Nasal cavity respiratory epithelium epithelial cell of viscerocranial mucosa (primary cell): Measurements from ENCODE around the gene GSTCD. TPM values are rescaled to one million over a fixed set of nuclear protein-coding genes. Genes with fewer than 3 reads are reported as not detected.

Experiments
- total RNA-seq: library from RNA; depleted of rRNA; stranded (reverse); fragments of >200 nt; gene quantifications from 2 replicates; pipeline ENCODE4 v1.2.3, GENCODE V29; 2014

The GSTCD gene, protein sequence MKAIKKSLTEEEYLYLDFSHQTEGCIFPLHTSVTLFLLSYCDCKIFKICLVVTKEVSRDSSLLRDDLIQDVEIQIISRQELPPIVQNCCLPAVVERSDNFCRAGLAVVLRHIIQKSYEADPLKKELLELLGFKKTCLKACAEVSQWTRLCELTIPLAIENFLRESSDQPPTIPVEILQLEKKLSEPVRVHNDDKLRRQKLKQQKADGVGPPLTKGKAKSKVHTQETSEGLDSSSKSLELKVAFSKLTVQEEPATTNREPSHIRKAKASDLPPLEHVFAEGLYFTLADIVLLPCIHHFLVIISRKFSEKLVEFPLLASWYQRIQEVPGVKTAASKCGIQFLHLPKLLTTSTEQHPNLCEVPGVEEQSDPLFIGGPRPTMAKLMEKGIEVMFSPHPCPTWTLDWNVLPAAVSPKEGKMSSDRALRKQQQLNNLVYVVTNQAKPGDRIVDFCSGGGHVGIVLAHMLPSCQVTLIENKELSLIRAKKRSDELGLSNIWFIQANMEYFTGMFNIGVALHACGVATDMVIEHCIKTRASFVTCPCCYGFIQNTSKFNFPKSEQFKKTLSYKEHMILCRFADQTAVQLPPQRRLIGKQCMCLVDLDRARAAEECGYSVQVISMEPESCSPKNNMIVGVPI
- 17.3 and 19.5 TPM in 2 replicates for total RNA-seq

DNA sequence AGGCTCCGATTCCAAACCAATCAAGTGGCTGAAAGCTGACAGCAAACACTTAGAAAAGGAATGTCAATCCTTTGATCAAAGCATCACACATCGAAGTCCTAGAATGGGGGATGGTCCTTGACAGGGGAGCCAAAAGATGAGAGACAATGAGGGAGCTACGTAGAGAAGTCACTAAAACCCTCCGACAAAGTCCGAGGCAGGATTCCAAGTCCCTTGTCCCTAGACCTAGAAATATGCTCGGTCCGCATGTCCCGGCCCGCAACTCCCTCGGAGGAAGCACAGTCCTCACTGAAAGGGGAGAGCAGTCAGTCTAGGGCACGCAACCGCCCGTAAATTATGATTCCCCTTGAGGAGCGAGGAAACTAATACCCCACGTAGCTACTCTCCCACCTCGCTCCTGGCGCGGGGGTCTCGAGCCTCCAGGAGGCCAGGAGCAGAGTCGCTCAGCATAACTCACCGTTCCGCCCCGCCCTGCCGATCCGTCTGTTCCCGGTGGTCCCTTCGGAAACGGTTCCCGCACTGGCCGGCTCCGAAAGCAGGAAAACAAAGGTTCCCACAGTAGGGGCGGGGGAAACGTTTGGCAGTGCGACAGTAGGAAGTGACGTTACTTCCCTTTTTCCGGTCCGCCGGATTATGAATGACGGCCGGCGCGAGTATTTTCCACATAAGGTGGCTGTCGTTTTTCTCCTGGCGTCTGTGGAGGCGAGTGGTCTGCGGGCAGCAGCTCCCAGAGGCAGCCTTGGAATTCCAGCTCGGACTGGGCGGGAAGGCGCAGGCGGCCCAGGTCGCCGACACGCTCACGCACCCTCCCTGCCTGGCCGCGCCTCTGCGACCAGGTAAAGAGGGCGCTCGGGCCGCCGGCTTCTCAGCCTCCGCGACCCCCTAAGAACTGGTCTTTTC, at the start of gene GSTCD, which contains the start of gene INTS12:
Gene GSTCD, plus strand, starts transcription at position 604 of the 900 bp plus-strand sequence. CDS start 8,830 bp downstream, outside the sequence.
Gene INTS12, minus strand, starts transcription at position 509 of the 900 bp plus-strand sequence. CDS start 8,684 bp downstream, outside the sequence.

DNA sequence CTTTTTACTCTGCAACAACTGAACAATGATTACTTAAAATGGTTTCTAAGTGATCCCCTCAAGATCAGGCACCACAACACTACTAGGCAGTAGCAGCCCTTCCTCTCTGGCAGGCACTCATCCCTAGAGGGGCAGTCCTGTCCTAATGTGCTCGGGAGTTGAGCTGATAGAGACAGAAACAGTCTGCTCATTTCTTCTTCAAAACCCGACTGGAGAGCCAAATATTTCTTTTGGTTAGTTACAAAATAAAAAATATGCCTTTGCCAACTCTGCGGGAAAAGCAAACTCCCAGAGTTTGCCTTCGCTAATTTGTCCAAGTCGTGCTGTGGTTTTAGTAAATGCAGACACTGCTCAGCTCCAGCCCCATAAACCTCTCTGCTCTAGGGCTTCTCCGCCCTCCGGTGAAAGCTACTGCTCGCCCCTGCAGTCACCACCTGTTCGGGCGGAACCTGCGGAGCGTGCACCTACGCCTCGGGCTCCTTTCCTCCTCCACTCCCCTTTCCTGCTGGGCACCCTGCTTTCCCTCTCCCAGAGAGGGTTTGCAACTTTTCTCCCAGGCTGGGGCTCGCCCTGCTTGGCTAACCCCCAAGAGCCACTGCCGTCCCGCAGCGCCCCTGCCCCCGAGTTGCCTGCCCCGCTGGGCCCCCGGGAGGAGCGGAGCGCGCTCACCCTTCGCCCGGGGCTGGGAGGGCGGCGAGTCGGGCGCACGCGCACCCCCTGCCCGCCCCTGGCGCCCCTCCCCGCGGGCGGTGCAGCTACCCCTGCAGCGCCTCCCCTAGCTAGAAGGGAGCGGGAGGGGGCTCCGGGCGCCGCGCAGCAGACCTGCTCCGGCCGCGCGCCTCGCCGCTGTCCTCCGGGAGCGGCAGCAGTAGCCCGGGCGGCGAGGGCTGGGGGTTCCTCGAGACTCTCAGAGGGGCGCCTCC, 186.3 kb downstream of the GSTCD start, which contains the start of gene NPNT:
Gene NPNT, plus strand, starts transcription at position 812 of the 923 bp plus-strand sequence. CDS start 182 bp downstream, outside the sequence.

Other genes with a start within 250 kb of the GSTCD start
- gene PPA2, start 234.7 kb upstream of the GSTCD start, total RNA-seq: 117 and 144 TPM in 2 replicates
- gene ARHGEF38, start 156.2 kb upstream of the GSTCD start, total RNA-seq: 0.21 TPM in 1 of 2 replicates, not detected in the other
- gene INTS12, start 95 bp upstream of the GSTCD start, total RNA-seq: 32.7 and 33.8 TPM in 2 replicates
- 1.4 and 19.7 TPM in 2 replicates for gene NPNT, start 186.7 kb downstream of the GSTCD start, total RNA-seq